SK-N-MC (cell line): Measurements from ENCODE around the gene LGR4.

Source experiments
- EZH2 ChIP-seq: fragments of 200-600 bp; sonication (generic); IDR thresholded peaks from one replicate; pipeline ENCODE4 v1.6.1; 2017; ENCODE audit warnings: antibody characterized with exemption
- POLR2AphosphoS5 ChIP-seq: IDR thresholded peaks from 2 replicates; pipeline ENCODE4 v1.6.1; 2012; ENCODE audit warnings: mild to moderate bottlenecking, low read depth, low read length, borderline replicate concordance

DNA sequence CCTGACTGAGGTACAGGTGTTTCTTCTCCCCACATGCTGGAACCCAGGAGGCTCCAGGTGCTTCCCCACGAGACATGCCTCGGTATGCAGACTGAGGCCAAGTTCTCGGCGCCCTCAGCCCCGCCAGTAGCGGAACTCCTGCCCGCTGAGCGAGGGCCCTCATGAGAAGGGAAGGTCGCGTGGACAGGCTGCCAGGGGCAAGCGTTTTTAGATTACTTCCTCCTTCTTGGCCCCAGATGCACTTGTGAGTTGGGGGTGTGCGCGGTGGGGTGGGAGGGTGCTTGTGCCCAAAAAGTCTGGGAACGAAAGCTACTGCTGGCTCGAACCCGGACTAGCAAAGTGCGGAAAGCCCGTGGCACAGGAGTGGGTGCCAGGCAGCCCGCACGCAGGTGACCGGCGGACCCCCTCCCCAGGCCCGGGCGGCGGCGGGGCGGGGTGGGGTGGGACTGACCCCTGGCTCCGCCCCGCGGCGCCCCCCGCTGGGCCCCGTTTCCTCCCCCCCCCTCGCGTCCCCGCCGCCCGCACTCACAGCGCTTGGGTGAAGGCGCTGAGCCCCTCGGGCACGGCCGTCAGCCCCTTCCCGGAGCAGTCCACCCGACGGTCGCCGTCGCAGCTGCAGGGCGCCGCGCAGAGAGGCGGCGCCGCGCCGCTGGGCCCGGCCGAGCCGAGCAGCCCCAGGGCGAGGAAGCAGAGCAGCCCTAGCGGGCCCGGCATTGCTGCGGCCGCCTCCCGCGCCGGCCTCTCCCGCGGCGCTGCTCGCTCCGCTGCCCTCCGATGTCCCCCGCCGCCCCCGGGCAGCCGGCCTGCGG lies 797 bp downstream of the LGR4 start:
- no peak for TF ChIP-seq POLR2AphosphoS5
- no peak for TF ChIP-seq EZH2
